Ammon's horn (tissue), 1 donor: ENCODE measurements around the gene LIPC.

Source experiments
- DNase-seq: peaks from one replicate; pipeline ENCODE4 v3.0.0-alpha.2; 2016; ENCODE audit warnings: low spot score

Gene LIPC

DNA sequence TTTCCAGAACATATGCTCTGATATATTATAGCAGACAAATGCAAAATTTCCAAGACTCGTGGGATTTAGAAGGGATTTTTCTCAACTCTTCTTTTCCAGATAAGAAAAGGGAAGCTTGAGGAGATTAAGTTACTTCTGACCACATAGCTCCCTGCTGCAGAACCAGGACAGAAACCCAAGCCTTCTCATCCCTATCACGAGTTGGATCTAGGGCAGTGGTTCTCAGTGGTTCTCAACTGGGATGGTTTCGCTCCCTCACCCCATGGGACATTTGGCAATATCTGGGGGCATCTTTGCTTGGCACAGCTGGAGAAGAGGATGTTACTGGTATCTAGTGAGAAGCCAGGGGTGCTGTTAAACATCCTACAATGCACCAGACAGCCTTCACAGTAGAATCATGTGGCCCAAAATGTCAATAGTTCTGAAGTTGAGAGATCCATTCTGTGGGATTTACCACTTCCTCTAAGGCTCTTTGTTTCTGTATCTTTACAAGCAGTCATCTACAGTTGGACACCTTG is 64.2 kb downstream of the LIPC start:
- DNase-seq, result no peak

DNA sequence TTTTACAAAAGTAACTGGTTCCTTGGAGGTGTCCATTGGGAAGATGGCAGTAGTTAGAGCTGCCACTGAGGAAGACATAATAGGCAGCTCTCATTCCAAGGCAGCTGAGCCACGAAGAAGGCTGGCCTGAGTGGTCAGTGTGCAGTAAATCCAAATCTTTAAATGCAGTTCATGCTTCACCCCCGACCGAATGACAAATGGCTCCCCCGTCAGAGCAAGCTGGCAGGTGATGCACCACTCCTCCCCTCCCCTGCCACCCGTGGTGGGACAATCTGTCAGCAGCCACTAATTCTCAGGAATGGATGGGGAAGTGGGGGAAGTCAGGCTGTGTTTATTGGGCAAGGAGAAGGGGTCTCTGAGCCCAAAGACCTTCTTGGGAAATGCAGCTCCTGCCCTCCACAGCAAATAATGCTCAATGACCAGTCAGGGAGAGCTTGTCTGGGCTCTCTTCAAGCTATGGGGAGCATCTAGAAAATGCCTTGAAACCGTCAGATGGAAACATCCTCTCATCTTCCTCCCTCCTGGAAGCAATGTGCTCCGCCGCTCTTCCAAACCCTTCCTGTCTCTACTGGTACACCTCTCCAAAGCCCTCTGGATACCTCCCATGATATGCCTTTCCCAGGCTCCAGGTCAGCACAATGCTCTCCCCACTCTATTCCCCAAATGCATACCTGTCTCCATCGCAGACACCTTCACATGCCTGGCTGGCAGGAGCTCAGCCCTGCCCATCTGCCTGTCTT is 65.4 kb downstream of the LIPC start:
- DNase-seq, result no peak

DNA sequence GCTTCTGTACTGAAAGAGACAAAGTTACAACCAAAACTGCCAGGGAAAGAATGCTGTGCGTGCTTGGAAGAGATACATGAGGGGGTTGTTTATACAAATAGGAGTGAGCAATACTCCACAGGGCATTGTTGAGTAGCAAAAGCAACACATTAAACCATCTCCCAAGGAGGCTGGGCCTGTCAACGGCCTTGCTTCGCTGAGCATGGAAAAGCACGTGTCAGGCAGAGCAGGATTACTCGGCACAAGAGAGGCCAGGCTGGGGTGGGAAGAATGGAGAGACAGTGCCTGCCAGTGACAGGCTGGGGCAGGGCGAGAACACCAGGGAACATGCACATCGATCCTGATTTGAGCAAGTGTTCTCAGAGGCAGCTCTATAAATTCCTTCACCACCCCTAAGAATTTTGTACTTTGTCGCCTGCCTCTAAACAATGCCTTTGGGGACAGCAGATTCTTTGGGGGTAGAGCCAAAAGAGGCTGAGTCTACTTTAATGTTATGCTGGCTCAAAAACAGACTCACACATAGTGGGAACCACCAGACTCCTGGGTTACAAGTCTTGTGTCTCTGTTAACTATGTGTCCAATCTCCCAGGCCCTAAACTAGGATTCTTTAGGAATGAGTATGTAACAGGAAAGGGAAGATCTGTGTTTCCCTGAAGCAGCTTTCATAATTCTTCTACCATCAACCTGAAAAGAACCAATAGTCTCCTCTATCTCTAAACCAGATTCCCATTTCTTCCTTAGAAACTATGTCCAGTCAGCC is 67.2 kb downstream of the LIPC start:
- no peak for DNase-seq

DNA sequence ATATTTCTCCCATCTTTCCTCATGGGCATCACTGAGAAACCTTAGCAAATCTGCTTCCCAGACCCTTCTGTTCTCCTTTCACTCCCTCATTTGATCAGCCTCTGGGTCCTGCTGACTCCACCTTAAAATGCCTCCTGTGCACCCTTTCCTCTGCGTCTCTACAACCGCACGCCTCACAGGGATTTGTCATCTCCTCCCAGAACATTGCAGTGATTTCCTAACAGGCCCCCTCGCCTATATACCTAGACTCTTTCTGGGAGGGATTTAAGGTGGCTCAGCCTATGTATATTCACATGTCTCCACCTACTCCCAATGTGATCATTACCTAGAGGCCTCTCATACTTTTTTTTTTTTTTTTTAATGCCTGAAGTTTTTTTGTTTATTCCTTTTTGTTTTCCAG is 69.2 kb downstream of the LIPC start:
- DNase-seq, result no peak

DNA sequence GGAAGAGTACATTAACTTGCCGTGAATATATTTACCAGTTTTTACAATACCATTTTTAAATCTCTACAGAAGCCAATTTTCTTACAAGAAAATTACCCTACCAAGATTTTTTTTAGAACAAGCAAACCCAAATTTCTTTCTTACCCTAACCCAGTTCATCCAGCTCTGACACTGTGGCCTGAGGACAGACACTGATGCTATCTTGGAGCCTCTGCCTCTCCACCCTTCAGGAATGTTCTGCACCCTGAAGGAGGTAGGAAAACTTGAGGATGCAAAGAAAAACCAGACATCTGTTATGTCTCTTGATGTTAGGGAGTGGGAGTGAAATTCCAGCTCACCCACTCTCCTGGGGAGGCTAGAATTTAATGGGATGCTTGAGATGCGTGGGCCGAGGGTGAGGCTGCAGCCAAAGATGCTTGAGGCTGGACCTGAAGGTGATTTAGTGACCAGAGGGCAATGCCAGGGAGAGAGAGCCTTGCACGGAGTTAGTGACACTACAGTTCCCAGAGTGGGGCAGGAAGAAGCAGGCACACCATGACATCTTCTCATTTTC is 69.9 kb downstream of the LIPC start:
- no peak for DNase-seq

DNA sequence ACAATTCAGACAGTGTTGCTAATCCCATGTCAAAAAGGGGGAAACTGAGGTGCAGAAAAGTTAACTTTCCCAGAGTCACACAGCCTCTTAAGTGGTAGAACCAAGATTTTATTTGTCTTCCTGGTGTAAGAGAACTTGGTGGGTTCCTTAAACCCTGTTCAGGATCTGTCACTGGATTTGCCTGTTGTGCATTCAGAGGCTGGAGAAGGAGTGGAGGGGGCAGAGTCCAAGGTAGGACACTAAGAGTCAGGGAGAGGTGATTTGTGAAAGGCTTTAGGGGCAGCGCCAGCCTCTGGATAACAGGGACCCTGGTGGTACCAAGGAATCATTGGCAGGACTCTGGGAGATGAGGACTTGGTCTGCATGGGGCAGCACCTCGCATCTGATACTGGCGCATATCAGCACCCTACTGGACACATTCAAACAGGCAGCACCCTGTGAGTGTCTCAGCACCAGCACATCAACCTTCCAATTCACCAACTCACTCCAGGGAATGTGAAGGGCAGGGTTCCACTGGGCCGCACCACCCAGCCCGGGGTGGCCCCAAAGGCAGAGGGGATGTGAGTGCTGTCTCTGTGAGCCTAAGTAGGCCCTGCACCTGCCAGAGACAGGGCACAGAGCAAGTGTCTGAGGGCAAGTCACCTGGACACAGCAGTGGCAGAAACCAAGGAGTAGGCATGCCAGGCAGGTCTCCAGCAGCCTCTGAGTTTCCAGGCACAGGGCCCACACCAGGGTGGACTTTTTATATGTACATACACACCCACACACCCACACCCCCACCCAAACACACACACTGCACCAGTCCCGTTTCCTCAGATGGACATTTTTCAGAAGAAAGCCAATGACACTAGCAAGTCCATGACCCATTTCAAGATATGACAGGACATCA is 71.6 kb downstream of the LIPC start:
- DNase-seq, result no peak

DNA sequence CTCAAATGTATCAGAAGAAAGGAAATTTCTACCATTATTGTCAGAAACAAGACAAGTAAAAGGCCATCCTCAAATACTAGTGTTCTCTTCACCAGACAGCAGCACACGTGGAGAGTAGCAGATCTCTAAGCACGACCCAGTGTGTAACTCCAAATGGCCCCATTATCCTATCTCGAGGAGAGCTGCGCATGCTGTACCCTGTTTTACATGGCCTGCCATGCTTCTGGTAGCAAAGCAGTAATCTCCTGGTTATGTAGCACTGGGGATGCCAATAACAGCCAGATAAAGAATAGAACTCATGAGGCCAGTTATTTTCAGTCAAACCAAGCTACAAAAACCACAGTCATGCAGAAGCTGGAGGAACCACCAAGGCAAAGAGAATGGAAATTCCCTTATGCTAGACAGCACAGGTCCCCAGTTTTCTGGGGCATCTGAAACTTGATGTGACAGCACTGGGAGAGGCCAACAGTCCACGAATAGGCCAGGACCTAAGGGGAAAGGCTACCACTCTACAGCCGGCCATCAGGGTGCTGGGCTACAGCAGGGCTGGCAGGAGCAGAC is 73.0 kb downstream of the LIPC start:
- no peak for DNase-seq

DNA sequence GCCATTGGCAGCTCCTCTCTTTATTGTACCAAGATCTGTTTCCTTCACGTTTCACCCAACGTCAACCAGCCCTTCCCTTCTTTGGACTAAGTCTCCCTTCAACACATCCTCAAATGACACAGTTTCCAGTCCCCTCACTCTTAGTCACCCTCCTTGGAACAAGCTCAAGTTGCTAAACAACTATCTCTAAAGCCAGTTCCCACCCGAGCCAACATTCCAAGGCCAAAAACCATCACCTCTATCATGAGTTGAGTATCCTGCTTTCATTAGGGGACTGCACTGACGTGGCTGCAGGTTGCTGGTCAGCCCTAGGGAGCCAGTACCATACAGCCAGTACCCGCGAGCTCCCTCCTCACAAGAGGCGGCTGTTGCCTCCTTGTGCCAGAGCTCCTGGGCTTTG is 73.8 kb downstream of the LIPC start:
- DNase-seq, result no peak

DNA sequence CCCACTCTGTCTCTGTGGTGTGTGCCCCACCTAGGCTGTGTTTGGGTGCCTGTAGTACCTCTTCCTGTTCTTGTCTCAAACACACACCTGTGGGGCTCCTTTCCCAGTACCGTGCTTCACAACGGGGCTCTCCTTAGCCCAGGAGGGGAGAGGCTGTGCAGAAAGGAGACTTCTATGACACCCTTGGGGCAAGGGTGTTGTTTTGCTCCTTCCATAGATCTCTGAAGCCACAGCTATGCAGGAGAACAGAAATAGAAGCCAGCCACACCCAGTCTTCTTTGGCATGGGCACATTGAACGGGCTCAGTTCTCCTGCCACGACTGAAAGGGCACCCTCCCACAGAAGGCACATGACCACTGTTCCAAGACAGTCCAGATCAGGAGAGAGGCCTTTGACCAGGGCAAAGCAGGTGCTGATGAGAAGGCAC is 74.3 kb downstream of the LIPC start:
- DNase-seq, result no peak

DNA sequence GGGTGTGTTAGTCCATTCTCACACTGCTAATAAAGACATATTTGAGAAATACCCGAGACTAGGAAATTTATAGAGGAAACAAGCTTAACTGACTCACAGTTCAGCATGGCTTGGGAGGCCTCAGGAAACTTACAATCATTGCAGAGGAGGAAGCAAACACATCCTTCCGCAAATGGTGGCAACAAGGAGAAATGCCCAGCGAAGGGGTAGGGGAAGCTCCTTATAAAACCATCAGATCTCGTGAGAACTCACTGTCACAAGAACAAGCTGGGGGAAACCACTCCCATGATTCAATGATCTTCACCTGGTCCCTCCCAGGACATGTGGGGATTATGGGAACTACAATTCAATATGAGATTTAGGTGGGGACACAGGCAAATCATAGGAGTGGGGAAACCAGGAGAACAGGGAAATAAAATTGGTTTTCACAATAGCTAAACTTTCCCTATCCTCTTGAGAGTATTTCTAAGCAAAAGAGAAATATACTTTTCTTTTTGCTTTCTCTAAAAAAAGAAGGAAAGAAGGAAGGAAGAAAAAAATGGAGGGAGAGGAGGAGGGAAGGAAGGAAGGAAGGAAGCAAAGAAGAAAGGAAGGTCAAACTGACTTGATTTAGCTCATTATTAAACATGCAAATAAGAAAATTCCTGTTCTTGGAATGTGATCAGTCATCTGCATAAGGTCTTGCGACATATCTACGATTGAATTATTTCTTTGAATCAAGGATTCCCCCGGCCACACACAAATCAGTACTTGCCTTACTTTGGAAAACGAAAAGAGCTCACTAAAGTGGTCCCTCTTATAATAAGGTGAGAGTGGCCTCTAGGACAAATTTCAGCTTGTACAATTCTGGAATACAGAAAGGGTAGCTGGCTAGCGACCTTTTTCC is 75.2 kb downstream of the LIPC start:
- no peak for DNase-seq

DNA sequence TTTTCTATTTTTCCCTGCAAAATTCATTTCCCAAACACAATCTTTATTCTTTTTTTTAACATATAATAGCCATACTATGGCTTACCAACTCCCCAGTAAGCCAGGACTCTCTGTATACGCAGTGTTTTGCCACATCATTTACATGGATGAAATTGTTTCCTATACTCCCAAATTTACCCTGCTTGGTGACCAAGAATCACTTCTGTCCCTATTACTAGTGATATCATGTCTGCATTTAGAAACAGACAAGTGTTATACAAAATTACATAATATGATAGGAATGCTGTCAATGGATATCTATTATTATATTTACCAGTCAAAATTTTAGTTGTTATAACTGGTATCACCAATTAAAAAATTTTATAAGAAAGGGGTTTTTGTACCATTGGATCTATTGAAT is 77.8 kb downstream of the LIPC start:
- no peak for DNase-seq

DNA sequence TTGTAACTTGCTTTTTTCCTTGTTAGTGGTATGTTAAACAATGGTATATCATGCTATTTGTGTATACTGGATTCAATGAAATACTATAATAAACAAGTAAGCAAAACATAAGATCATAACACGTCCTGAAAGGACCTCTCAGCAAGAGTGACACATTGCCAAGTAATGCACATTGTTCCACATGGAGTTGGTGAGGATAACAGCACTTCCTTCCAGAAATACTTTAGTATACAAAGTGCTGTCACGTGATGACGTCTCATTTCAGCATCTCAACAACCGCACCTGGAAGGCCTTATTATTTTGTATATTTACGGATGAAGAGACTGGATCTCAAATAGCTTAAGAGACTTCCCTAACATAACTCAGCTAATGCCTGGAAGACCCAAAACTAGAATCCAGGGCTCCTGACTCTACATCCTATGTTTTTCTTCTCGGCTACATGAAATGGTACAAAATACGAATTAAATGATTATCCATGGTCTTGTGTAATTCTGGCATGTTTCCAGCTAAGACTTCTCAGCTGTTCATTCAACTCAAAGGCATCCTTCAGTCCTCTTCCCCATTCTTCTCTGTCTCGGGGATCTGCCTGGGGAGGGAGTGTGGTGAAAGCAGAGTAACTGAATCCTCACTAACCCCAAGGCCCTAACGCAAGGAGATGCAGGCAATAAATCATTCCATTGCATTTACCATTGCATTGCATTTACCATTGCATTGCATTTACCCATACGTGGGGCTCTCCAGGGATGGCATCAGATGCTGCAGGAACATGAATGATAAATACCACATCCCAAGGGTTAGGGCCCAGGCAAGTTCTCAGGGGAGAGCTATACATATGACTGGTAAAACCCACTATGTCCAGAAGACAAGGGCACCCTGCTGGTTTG is 79.2 kb downstream of the LIPC start:
- no peak for DNase-seq

DNA sequence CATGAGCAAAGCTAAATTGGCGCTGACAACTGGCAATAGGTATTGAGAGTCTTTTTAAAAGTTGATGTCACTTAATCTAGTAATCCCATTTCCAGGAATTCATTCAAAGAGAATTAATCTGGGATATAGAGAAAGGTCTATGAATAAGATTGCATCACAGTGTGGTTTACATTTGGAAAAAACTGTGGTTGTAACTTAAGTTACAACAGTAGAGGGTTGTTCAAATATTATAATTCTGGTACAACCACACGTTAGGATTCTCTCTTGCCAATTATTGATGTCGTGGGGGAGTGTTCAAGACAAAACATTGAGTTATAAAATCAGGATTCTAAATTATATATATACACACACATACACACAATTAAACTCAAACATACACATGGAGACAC is 79.8 kb downstream of the LIPC start:
- no peak for DNase-seq

DNA sequence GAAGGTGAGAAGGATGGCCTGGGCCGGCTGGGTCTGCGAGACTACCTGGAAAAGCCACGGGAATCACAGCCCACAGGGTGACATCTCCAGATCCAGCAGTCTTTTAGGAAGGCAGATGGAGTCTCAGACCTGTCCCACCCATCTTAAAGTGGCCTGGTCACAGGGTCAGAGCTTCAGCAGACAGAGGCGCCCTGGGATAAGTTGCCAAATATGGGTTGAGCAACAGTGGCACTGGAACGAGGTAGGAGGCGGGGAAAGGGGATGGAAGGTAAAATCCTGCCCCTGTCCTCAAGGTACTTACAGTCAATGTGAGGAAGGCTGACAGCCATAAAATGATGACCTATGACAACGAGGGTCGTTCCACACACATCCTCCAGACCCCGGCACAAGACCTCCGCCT is 80.7 kb downstream of the LIPC start:
- no peak for DNase-seq

DNA sequence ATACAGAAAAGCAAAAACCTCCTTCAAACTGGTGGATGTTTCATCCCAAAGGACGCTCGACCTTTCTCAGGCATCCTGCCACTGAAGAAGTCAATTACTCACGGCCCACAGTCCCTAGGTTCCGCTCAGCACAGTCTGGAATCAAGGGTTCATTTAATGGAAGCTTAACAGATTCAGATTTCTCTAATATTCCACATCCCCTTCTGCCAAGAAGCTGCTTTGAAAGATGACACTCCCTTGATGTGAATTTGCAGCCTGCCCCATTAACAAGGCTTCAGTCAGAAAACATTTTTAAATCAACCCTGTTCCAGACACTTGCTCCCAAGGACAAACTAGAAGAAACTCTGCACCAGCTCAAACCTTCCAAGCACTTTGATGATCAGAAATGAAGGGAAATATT is 81.2 kb downstream of the LIPC start:
- no peak for DNase-seq

DNA sequence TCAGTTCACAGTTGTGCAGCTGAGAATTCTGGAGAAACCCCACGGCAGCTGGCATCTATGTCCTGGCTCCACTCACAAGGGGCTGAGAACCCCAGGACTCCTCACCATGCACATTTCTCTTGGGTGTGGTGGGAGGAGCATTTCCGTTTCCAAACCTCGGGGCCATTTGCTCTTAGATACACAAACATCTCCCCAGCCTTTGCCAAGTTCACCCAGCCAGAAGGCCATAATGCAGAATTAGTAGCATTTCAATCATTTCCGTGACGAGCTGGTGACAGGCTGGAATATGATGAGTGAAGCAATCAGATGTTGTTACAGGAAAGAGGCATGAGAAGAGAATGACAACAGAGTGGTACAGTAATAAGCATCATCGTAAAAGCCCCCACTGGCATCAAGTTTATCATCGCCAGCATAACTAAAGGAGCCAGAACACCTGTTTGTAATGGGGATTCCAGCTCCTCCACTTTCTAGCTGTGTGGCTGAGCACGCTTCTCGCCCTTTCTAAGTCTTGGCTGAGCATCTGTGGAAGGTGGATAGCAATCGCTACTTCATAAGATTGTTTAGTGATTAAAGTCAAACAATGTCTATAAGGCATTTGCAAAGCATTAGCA is 82.0 kb downstream of the LIPC start:
- no peak for DNase-seq

DNA sequence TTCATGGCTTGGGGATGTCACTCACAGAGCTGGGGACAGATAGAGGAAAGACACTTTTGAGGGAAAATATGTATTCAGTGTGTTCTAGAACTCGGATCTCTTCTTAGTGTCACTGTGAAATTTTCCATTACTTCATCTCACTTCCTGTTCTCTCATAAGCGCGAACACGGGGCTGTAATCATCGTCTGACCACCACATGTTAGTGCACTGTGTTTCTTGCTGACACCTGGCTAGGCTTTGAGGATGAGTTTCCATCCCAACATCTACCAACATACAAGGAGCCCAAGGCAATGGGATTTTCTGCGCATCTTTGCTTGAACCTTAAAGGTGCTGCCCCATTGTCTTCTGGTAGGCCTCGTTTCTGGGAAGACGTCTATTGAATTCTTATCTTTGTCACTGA is 84.0 kb downstream of the LIPC start:
- no peak for DNase-seq

DNA sequence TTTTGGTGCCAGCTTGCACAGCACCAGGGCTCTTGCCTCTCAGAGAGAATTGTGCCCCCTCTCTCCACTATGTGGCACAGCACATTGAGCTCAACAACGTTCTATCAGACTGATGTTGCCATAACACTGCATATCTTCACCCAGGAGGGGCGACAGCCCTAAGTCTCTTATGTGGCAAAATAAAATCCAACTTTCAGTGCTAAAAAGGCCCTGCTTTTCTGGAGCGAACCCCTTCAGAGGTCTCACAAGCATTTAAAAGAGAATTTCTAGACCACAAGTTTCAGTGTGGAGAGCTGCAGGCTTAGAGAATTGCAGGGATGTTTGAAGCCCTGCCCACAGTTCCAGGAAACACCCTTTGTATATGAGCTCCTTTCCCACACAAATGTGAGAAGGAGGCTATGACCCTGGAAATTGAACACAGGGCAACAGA is 85.5 kb downstream of the LIPC start:
- DNase-seq, result no peak
